ENCODE results near the gene RORC. TPM values are rescaled to one million over a fixed set of nuclear protein-coding genes. Genes with fewer than 3 reads are reported as not detected.
"Not testable (repeated sequence)": the region's sequence is repeated elsewhere in the genome, so short reads cannot be mapped to it uniquely, and the experiment has no call there.

Gene RORC
- polyA plus RNA-seq, 2 donors, result 1.5 to 3.4 TPM

GRCh38 chr1:151860504-151861187, 29.0 kb upstream of the RORC start:
- Histone ChIP-seq H3K4me3 (ENCODE audit: low read depth in 1 of 2, low read length in 2 of 2) (no peak overlapping the region), H3K9me3 (ENCODE audit: control insufficient read depth in 2 of 2, insufficient read depth in 1 of 2, low read depth in 1 of 2, low read length in 1 of 2) (no peaks in the 10 kb centered on the region), H3K27ac (ENCODE audit: low read depth in 2 of 2, low read length in 1 of 2) (no peak overlapping the region), H3K36me3 (ENCODE audit: control insufficient read depth in 2 of 2, insufficient read depth in 2 of 2, low read length in 1 of 2) (peaks cover 0 to 5% of the 10 kb centered on the region in 2 donors), H3K4me1 (ENCODE audit: control insufficient read depth in 2 of 2, insufficient read depth in 2 of 2, low read length in 1 of 2) (peaks cover 7 to 21% of the 10 kb centered on the region in 2 donors), H3K27me3 (ENCODE audit: control insufficient read depth in 1 of 2, insufficient read depth in 2 of 2, low read length in 2 of 2) (no peaks in the 10 kb centered on the region)
- 66 to 71% methylated on average over 7 of the region's 7 CpGs for WGBS, 2 donors

GRCh38 chr1:151859891-151860293, 28.3 kb upstream of the RORC start:
- Histone ChIP-seq H3K36me3 (ENCODE audit: control insufficient read depth in 2 of 2, insufficient read depth in 2 of 2, low read length in 1 of 2) (peaks cover 0 to 2% of the 10 kb centered on the region in 2 donors), H3K27me3 (ENCODE audit: control insufficient read depth in 1 of 2, insufficient read depth in 2 of 2, low read length in 2 of 2) (no peaks in the 10 kb centered on the region), H3K4me3 (ENCODE audit: low read depth in 1 of 2, low read length in 2 of 2) (no peak overlapping the region), H3K9me3 (ENCODE audit: control insufficient read depth in 2 of 2, insufficient read depth in 1 of 2, low read depth in 1 of 2, low read length in 1 of 2) (no peaks in the 10 kb centered on the region), H3K27ac (ENCODE audit: low read depth in 2 of 2, low read length in 1 of 2) (no peak overlapping the region), H3K4me1 (ENCODE audit: control insufficient read depth in 2 of 2, insufficient read depth in 2 of 2, low read length in 1 of 2) (peaks cover 7 to 21% of the 10 kb centered on the region in 2 donors)
- 81 to 89% methylated on average over 6 of the region's 6 CpGs for WGBS, 2 donors

- Histone ChIP-seq H3K36me3 (ENCODE audit: control insufficient read depth in 2 of 2, insufficient read depth in 2 of 2, low read length in 1 of 2) (no peaks in the 10 kb centered on the region), H3K4me1 (ENCODE audit: control insufficient read depth in 2 of 2, insufficient read depth in 2 of 2, low read length in 1 of 2) (peaks cover 2 to 21% of the 10 kb centered on the region in 2 donors), H3K9me3 (ENCODE audit: control insufficient read depth in 2 of 2, insufficient read depth in 1 of 2, low read depth in 1 of 2, low read length in 1 of 2) (no peaks in the 10 kb centered on the region), H3K27ac (ENCODE audit: low read depth in 2 of 2, low read length in 1 of 2) (peak overlapping the region in 1 of 2 donors; percentile 49), H3K4me3 (ENCODE audit: low read depth in 1 of 2, low read length in 2 of 2) (no peak overlapping the region), H3K27me3 (ENCODE audit: control insufficient read depth in 1 of 2, insufficient read depth in 2 of 2, low read length in 2 of 2) (no peaks in the 10 kb centered on the region)
- 87 to 88% methylated on average over 6 of the region's 6 CpGs for WGBS, 2 donors
These were observed 27.5 kb upstream of the RORC start for GRCh38 chr1:151858886-151859665.

DNA sequence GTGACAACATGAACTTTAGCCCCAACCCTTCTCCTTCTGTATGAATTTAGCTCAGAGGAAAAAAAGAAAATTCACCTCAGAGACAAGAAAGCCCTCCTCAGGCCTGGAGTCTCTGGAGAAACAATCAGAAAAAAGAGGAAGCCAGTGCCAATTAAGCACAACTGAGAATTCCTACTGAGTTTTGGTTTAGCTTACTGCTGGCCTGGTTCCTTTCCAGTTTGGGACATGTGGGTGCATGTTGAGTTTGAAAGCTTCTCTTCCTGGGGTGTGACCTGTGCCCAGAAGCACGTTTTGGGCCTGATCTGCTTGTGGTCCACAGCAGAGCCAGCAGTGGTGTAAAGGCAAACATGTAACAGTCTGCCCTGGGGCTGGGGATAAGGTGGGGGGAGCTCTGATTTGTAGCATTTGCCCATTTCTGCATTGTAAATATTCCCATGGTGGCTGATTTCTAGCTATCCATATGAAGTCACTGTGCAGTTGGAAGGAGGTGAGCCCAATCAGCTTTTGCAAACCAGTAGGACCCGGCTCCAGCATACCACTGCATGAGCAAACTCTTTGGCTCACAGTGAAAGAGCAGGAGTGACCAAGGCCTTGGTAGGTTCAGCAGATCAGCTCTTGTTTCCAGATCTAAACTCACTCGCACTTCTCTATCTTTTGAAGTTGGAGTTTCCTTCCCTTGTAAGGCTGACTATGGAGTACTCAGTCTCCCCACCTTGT, 26.6 kb upstream of the RORC start:
- Histone ChIP-seq H3K4me3 (ENCODE audit: low read depth in 1 of 2, low read length in 2 of 2) (no peak overlapping the region), H3K36me3 (ENCODE audit: control insufficient read depth in 2 of 2, insufficient read depth in 2 of 2, low read length in 1 of 2) (no peaks in the 10 kb centered on the region), H3K4me1 (ENCODE audit: control insufficient read depth in 2 of 2, insufficient read depth in 2 of 2, low read length in 1 of 2) (peaks cover 6 to 25% of the 10 kb centered on the region in 2 donors), H3K27me3 (ENCODE audit: control insufficient read depth in 1 of 2, insufficient read depth in 2 of 2, low read length in 2 of 2) (no peaks in the 10 kb centered on the region), H3K27ac (ENCODE audit: low read depth in 2 of 2, low read length in 1 of 2) (peak overlapping the region; percentile 53 to 67), H3K9me3 (ENCODE audit: control insufficient read depth in 2 of 2, insufficient read depth in 1 of 2, low read depth in 1 of 2, low read length in 1 of 2) (no peaks in the 10 kb centered on the region)
- WGBS, 2 donors, result 49 to 57% methylated on average over 3 of the region's 3 CpGs

DNA sequence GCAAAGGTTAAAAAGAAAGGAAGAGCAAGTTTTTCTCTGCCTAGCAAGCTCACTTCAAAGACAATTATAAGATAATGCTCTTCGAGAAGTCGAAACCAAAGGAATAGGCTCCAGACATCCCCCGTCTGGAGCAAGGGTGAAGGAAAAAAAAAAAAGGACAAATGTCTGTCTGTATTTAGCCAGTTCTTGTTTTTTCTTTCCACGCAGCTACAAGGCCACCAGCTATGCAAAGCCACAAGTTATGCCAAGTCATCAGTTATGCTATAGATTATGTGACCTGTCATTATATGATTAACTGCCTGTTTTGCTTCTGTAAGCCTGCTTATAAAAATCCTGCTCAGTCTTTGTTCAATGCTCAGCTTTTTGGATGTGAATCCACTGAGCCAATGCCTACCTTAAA, 24.3 kb upstream of the RORC start:
- H3K9me3 ChIP-seq (ENCODE audit: control insufficient read depth in 2 of 2, insufficient read depth in 1 of 2, low read depth in 1 of 2, low read length in 1 of 2), result peaks cover 0 to 2% of the 10 kb centered on the region in 2 donors
- H3K4me1 ChIP-seq (ENCODE audit: control insufficient read depth in 2 of 2, insufficient read depth in 2 of 2, low read length in 1 of 2), result peaks cover 8 to 20% of the 10 kb centered on the region in 2 donors
- 23 to 36% methylated on average over 4 of the region's 4 CpGs for WGBS, 2 donors
- H3K36me3 ChIP-seq (ENCODE audit: control insufficient read depth in 2 of 2, insufficient read depth in 2 of 2, low read length in 1 of 2), result no peaks in the 10 kb centered on the region
- H3K27me3 ChIP-seq (ENCODE audit: control insufficient read depth in 1 of 2, insufficient read depth in 2 of 2, low read length in 2 of 2), result no peaks in the 10 kb centered on the region
- no peak overlapping the region for H3K27ac ChIP-seq (ENCODE audit: low read depth in 2 of 2, low read length in 1 of 2)
- H3K4me3 ChIP-seq (ENCODE audit: low read depth in 1 of 2, low read length in 2 of 2), result no peak overlapping the region

GRCh38 chr1:151855516-151855915, 23.9 kb upstream of the RORC start:
- H3K4me1 ChIP-seq (ENCODE audit: control insufficient read depth in 2 of 2, insufficient read depth in 2 of 2, low read length in 1 of 2), result peaks cover 8 to 17% of the 10 kb centered on the region in 2 donors
- H3K27me3 ChIP-seq (ENCODE audit: control insufficient read depth in 1 of 2, insufficient read depth in 2 of 2, low read length in 2 of 2); H3K9me3 ChIP-seq (ENCODE audit: control insufficient read depth in 2 of 2, insufficient read depth in 1 of 2, low read depth in 1 of 2, low read length in 1 of 2); H3K27ac ChIP-seq (ENCODE audit: low read depth in 2 of 2, low read length in 1 of 2); H3K36me3 ChIP-seq (ENCODE audit: control insufficient read depth in 2 of 2, insufficient read depth in 2 of 2, low read length in 1 of 2); H3K4me3 ChIP-seq (ENCODE audit: low read depth in 1 of 2, low read length in 2 of 2): not testable (repeated sequence)
- whole genome bisulfite sequencing, 2 donors, result 51 to 70% methylated on average over 8 of the region's 8 CpGs

DNA sequence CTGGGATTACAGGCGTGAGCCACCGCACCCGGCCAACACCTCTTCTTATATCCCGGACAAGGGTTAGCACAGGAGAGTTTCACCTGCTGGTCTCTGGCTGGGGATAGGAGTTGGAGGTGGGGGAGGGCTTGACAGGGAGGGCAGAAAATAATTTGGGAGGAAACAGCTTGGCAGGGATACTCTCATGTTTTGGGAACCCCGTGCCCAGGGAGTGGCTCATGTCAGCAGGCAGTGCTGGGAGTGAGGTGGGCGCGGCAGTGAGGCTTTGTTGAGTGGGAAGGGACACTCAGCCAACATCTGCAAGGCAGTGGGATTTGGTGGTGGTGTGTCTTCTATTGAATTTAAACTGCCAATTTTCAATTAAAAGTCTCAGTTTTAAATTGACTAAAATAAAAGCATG, 23.1 kb upstream of the RORC start:
- H3K4me3 ChIP-seq (ENCODE audit: low read depth in 1 of 2, low read length in 2 of 2), result no peak overlapping the region
- no peak overlapping the region for H3K27ac ChIP-seq (ENCODE audit: low read depth in 2 of 2, low read length in 1 of 2)
- WGBS, 2 donors, result 76 to 77% methylated on average over 7 of the region's 7 CpGs
- H3K4me1 ChIP-seq (ENCODE audit: control insufficient read depth in 2 of 2, insufficient read depth in 2 of 2, low read length in 1 of 2), result peaks cover 6 to 12% of the 10 kb centered on the region in 2 donors
- no peaks in the 10 kb centered on the region for H3K36me3 ChIP-seq (ENCODE audit: control insufficient read depth in 2 of 2, insufficient read depth in 2 of 2, low read length in 1 of 2)
- H3K9me3 ChIP-seq (ENCODE audit: control insufficient read depth in 2 of 2, insufficient read depth in 1 of 2, low read depth in 1 of 2, low read length in 1 of 2), result peaks cover 0 to 2% of the 10 kb centered on the region in 2 donors
- H3K27me3 ChIP-seq (ENCODE audit: control insufficient read depth in 1 of 2, insufficient read depth in 2 of 2, low read length in 2 of 2), result no peaks in the 10 kb centered on the region

DNA sequence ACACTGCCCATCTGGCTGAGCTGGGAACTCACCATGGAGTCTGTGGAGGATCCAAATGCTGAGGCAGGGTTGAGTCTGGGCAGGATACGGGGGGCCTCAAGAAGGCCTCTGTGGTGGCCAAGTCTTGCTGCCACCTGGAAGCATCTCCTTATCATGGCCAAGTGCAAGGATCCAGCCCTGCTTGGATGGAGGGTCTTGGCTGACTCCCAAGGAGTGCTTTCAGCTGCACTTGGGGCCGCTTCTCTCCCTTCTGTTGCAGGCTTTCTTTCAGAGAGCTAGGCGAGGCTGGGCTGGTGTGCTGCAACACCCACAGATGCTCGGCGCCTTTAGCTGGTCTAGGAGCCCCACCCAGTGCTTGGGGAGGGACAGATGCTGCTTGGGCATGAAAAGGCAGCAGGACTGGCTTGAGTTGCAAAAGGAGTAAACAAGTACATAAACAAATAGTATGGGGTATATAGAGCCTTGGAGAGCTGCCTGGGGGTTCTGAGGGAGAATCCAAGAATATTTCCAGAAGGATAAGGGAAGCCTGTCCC, 21.9 kb upstream of the RORC start, which contains the start of gene THEM5:
TSS of gene THEM5 (minus strand) at position 302 of the 533 bp plus-strand sequence. CDS start at position 155, 147 bp downstream.
- Histone ChIP-seq H3K4me1 (ENCODE audit: control insufficient read depth in 2 of 2, insufficient read depth in 2 of 2, low read length in 1 of 2) (peaks cover 6 to 8% of the 10 kb centered on the region in 2 donors), H3K4me3 (ENCODE audit: low read depth in 1 of 2, low read length in 2 of 2) (no peak within 1 kb of the TSS), H3K36me3 (ENCODE audit: control insufficient read depth in 2 of 2, insufficient read depth in 2 of 2, low read length in 1 of 2) (no peaks in the 10 kb centered on the region), H3K27me3 (ENCODE audit: control insufficient read depth in 1 of 2, insufficient read depth in 2 of 2, low read length in 2 of 2) (no peaks in the 10 kb centered on the region), H3K27ac (ENCODE audit: low read depth in 2 of 2, low read length in 1 of 2) (peak within 1 kb of the TSS in 1 of 2 donors; percentile 2), H3K9me3 (ENCODE audit: control insufficient read depth in 2 of 2, insufficient read depth in 1 of 2, low read depth in 1 of 2, low read length in 1 of 2) (peaks cover 0 to 2% of the 10 kb centered on the region in 2 donors)
- 48 to 58% methylated on average over 5 of the region's 5 CpGs for WGBS, 2 donors

DNA sequence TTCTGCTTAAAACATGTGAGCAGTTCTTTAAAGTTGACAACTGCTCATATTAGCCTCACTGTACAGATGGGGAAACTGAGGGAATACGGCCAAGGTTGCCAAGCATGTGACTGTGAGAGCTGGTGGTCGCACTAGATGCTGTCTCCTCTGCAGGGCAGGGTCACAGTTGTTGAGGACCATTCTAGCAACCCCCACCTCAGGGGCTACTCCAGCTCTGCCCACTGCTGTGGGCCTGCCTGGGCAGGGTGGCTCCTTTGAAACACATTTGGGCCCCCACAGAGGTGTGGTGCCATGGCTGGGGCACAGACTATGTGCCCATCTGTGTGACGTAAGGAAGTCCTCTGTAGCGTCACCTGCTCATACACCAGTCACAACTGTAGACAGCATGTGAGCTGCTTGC, 21.1 kb upstream of the RORC start:
- no peak overlapping the region for H3K27ac ChIP-seq (ENCODE audit: low read depth in 2 of 2, low read length in 1 of 2)
- no peaks in the 10 kb centered on the region for H3K36me3 ChIP-seq (ENCODE audit: control insufficient read depth in 2 of 2, insufficient read depth in 2 of 2, low read length in 1 of 2)
- 88 to 93% methylated on average over 4 of the region's 4 CpGs for WGBS, 2 donors
- no peaks in the 10 kb centered on the region for H3K27me3 ChIP-seq (ENCODE audit: control insufficient read depth in 1 of 2, insufficient read depth in 2 of 2, low read length in 2 of 2)
- peaks cover 0 to 2% of the 10 kb centered on the region in 2 donors for H3K9me3 ChIP-seq (ENCODE audit: control insufficient read depth in 2 of 2, insufficient read depth in 1 of 2, low read depth in 1 of 2, low read length in 1 of 2)
- no peak overlapping the region for H3K4me3 ChIP-seq (ENCODE audit: low read depth in 1 of 2, low read length in 2 of 2)
- peaks cover 6 to 7% of the 10 kb centered on the region in 2 donors for H3K4me1 ChIP-seq (ENCODE audit: control insufficient read depth in 2 of 2, insufficient read depth in 2 of 2, low read length in 1 of 2)
